GM12873 (cell line): Measurements from ENCODE around the gene FEM1C.

Experiments used
- TF ChIP-seq, protein P1 (sequence below): IDR thresholded peaks from 2 replicates; pipeline ENCODE4 v1.5.1; 2012; ENCODE audit warnings: low read depth, mild to moderate bottlenecking, moderate library complexity, low read length, control low read depth; ENCODE audit not compliant: insufficient read depth; ENCODE audit errors: missing control alignments

The FEM1C gene

DNA sequence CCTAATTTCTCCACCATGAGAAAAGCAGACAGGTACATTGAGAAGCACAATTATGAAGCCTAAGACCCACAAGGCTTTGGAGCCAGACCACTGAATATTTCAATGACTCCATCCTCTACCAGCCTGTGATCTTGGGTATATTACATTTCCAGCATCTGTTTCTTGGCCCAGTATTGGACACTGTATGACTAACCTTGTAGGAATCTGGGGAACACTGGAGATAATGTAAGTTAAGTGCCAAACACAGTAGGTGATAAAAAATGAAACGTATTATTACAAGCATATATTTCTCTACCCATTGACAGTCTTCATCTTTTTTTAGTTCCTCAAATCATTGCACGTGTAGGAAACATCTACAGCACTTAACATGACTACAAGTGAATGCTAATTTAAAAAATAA, 28.6 kb upstream of the FEM1C start:
- TF ChIP-seq, protein P1, sequence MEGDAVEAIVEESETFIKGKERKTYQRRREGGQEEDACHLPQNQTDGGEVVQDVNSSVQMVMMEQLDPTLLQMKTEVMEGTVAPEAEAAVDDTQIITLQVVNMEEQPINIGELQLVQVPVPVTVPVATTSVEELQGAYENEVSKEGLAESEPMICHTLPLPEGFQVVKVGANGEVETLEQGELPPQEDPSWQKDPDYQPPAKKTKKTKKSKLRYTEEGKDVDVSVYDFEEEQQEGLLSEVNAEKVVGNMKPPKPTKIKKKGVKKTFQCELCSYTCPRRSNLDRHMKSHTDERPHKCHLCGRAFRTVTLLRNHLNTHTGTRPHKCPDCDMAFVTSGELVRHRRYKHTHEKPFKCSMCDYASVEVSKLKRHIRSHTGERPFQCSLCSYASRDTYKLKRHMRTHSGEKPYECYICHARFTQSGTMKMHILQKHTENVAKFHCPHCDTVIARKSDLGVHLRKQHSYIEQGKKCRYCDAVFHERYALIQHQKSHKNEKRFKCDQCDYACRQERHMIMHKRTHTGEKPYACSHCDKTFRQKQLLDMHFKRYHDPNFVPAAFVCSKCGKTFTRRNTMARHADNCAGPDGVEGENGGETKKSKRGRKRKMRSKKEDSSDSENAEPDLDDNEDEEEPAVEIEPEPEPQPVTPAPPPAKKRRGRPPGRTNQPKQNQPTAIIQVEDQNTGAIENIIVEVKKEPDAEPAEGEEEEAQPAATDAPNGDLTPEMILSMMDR: no peak

DNA sequence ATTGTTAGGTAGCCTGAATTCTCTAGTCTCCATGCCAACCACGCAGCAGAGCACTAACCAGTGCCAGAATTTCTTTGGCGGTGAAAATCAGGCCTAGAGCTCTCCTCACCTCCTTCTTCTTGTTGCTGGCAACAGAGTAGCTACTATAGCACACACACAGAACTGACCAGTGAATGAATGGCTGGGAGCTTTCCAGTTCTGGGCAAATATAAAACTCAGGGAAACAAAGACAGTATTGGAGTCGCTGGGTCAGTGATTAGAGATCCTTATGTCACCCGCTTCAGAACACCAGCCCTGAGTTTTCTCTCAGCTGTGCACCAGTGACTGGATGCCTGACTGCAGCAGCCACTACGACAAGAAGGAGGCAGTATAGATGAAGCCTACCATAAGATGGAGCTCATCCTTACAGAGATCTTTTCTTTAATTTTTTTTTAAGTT, 26.9 kb upstream of the FEM1C start:
- TF ChIP-seq, protein P1: no peak

DNA sequence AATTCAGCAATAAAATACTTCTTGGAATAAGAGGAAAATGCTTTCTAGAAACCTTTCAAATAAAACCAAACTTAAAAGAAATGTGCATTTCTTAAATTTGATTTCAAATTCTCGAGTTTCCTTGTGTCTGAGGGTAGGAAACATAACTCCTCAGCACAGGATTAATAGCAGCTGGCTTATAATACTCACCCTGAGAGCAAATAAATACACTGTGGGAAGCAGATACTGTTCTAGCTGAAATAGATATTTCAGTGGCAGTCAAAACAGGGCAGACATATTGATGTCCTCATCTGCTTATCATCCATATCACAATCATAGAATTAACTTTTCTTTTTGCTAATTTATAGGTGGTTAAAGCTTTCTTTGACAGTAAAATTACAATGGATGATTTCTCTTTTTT, 24.1 kb upstream of the FEM1C start:
- TF ChIP-seq, protein P1: no peak

DNA sequence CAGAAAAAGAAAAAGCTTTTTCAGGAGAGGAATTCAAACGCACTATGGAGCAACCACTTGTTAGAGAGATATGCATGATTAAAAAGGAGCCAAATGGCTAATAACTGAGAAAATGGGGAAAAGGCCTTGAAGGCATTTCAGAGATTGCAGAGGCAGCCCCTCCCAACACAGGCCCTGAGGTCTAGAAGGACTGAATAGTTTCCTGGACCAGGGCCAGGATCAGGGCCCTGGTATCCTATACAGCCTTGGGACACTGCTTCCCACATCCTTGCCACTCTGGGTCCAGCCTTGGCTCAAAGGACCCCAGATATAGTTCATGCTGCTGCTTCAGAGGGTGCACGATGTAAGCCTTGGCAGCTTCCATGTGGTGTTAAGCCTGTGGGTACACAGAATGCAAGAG, 20.7 kb upstream of the FEM1C start:
- TF ChIP-seq, protein P1: no peak

DNA sequence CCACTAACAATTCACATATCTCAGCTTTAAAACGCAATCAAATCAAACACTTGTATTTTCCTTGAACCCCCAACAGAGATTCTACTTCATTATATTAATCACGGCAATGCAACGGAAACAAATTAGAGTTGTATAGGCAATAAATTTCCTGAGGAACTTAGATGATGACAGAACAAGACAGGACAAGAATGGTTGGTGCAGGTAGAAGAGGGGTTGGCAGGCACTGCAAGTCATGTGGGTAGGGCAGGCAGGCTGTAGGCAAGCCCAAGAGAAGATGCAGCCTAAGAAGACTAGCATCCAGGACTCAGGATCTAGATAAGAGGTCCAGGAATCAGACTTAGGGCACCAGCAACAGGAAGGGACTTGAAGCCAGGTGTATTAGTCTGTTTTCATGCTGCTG, 16.6 kb upstream of the FEM1C start:
- TF ChIP-seq, protein P1: no peak

DNA sequence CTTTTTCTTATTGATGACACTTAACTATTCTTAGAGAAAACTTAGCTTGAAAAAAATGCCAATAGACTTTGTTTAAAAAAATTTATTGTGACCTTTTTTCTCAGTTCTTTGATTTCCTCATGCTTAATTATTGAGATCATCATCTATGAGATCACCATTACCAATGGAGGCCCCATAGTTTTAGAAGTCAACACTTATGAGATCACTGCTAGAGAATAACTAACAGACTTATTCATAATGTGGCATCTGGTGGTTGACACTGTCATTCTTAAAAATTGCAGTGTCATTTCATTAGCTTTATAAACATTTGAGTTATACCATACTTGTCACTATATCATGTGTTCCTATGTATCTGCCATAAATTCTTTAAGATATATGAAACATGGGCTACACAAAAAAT, 14.9 kb upstream of the FEM1C start:
- TF ChIP-seq, protein P1: no peak

DNA sequence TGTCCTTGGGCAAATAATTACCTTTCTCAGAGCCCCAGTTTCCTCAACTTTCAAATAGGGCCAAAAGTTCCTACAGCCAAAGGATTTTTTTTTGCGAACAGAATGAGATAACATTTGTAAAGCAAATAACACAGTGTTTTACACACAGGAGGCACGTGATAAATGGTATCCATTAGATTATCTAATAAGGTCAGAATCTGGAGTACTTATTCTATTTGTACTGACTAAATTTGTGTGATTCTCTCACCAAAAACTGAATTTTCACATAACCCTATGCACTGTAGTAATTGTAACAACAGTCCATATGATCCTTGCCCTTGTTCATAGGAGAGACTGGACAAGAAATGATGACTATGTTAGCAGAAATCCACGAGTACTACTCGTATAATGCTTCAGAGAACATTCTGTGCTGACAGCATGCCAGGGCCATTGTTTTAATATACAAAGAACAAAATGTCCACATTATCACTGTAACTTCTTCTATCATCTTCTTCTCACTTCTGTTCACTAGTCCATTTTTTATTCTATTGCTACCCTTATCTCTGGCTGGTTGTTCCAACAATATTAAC, 13.9 kb upstream of the FEM1C start:
- TF ChIP-seq, protein P1: no peak
